H9 (cell line): ENCODE data around the gene MGAT5. TPM values are rescaled to one million over a fixed set of nuclear protein-coding genes. Genes with fewer than 3 reads are reported as not detected.

ENCODE experiments used
- DNase-seq: peaks from one replicate; pipeline ENCODE4 v3.0.0-alpha.2; 2017
- H2AFZ ChIP-seq: one replicate; pipeline ENCODE4 v1.6.1; 2013; ENCODE audit warnings: mild to moderate bottlenecking, low read length, control low read depth, moderate library complexity
- H2AK5ac ChIP-seq: 2 replicates; pipeline ENCODE4 v1.6.1; 2013; ENCODE audit warnings: low read length, control low read depth, mixed read lengths; ENCODE audit not compliant: insufficient read length
- H2BK120ac ChIP-seq: one replicate; pipeline ENCODE4 v1.6.1; 2013; ENCODE audit warnings: low read depth, mild to moderate bottlenecking, low read length, control low read depth, inconsistent platforms; ENCODE audit not compliant: poor library complexity, severe bottlenecking
- H2BK12ac ChIP-seq: 2 replicates; pipeline ENCODE4 v1.6.1; 2013; ENCODE audit warnings: low read length, control low read depth, mixed read lengths, low read depth; ENCODE audit not compliant: insufficient read length
- H2BK15ac ChIP-seq: 2 replicates; pipeline ENCODE4 v1.6.1; 2013; ENCODE audit warnings: low read depth, low read length, control low read depth
- H2BK20ac ChIP-seq: one replicate; pipeline ENCODE4 v1.6.1; 2013; ENCODE audit warnings: low read depth, mild to moderate bottlenecking, low read length, control low read depth, inconsistent platforms; ENCODE audit not compliant: poor library complexity, severe bottlenecking
- H2BK5ac ChIP-seq: 2 replicates; pipeline ENCODE4 v1.6.1; 2013; ENCODE audit warnings: low read length, control low read depth, mixed read lengths; ENCODE audit not compliant: insufficient read length
- H3K14ac ChIP-seq: 2 replicates; pipeline ENCODE4 v1.6.1; 2013; ENCODE audit warnings: low read length, control low read depth; ENCODE audit not compliant: insufficient read depth
- H3K18ac ChIP-seq: 2 replicates; pipeline ENCODE4 v1.6.1; 2013; ENCODE audit warnings: low read depth, mild to moderate bottlenecking, mixed read lengths, low read length, control low read depth; ENCODE audit not compliant: insufficient read length
- H3K23ac ChIP-seq: 2 replicates; pipeline ENCODE4 v1.6.1; 2013; ENCODE audit warnings: low read length, control low read depth, mixed read lengths, low read depth; ENCODE audit not compliant: insufficient read length
- H3K23me2 ChIP-seq: 2 replicates; pipeline ENCODE4 v1.6.1; 2013; ENCODE audit warnings: low read depth, mild to moderate bottlenecking, mixed read lengths, low read length, control low read depth; ENCODE audit not compliant: insufficient read length, poor library complexity, severe bottlenecking
- H3K27ac ChIP-seq: 2 replicates; pipeline ENCODE4 v1.5.1; 2013; ENCODE audit warnings: low read length, control low read depth, mixed read lengths, low read depth; ENCODE audit not compliant: insufficient read length
- H3K27me3 ChIP-seq: 2 replicates; pipeline ENCODE4 v1.6.1; 2013; ENCODE audit warnings: low read length, control low read depth, inconsistent platforms; ENCODE audit not compliant: insufficient read depth
- H3K4ac ChIP-seq: 2 replicates; pipeline ENCODE4 v1.6.1; 2013; ENCODE audit warnings: low read depth, mild to moderate bottlenecking, control low read depth, inconsistent platforms, low read length, moderate library complexity
- H3K4me1 ChIP-seq: 2 replicates; pipeline ENCODE4 v1.6.1; 2013; ENCODE audit warnings: low read length, control low read depth, inconsistent platforms; ENCODE audit not compliant: insufficient read depth
- H3K4me2 ChIP-seq: 2 replicates; pipeline ENCODE4 v1.6.1; 2013; ENCODE audit warnings: low read length, control low read depth, mixed read lengths; ENCODE audit not compliant: insufficient read length, insufficient read depth
- H3K56ac ChIP-seq: 2 replicates; pipeline ENCODE4 v1.6.1; 2013; ENCODE audit warnings: low read depth, mild to moderate bottlenecking, mixed read lengths, low read length, control low read depth; ENCODE audit not compliant: insufficient read length
- H3K79me1 ChIP-seq: 2 replicates; pipeline ENCODE4 v1.6.1; 2013; ENCODE audit warnings: low read depth, mild to moderate bottlenecking, moderate library complexity, low read length, control low read depth, inconsistent platforms; ENCODE audit not compliant: insufficient read depth, poor library complexity, severe bottlenecking
- H3K79me2 ChIP-seq: 2 replicates; pipeline ENCODE4 v1.6.1; 2013; ENCODE audit warnings: low read length, control low read depth, inconsistent platforms; ENCODE audit not compliant: insufficient read depth
- H3K9ac ChIP-seq: 2 replicates; pipeline ENCODE4 v1.6.1; 2013; ENCODE audit warnings: low read length, control low read depth, mixed read lengths; ENCODE audit not compliant: insufficient read length; ENCODE audit errors: extremely low read depth
- H3K9me3 ChIP-seq: one replicate; pipeline ENCODE4 v1.6.1; 2013; ENCODE audit warnings: low read depth, low read length, inconsistent platforms; ENCODE audit not compliant: control insufficient read depth
- H3T11ph ChIP-seq: one replicate; pipeline ENCODE4 v1.6.1; 2013; ENCODE audit warnings: mild to moderate bottlenecking, low read length, control low read depth, inconsistent platforms
- H4K20me1 ChIP-seq: one replicate; pipeline ENCODE4 v1.6.1; 2013; ENCODE audit not compliant: control insufficient read depth, insufficient read length, insufficient read depth
- H4K5ac ChIP-seq: 2 replicates; pipeline ENCODE4 v1.6.1; 2013; ENCODE audit warnings: low read depth, mild to moderate bottlenecking, mixed read lengths, low read length, control low read depth; ENCODE audit not compliant: insufficient read length
- H4K8ac ChIP-seq: replicated peaks from 2 replicates; pipeline ENCODE4 v1.6.1; 2013; ENCODE audit warnings: low read length, control low read depth, mixed read lengths, low read depth; ENCODE audit not compliant: insufficient read length
- H4K91ac ChIP-seq: 2 replicates; pipeline ENCODE4 v1.6.1; 2013; ENCODE audit warnings: low read depth, mild to moderate bottlenecking, moderate library complexity, mixed read lengths, low read length, control low read depth; ENCODE audit not compliant: insufficient read length
- H3K27ac Mint-ChIP-seq, 3 experiments: 2 replicates in 2 of 3; 3 replicates in 1 of 3; pipeline ENCODE4 v1.8.0; 2020 to 2021; ENCODE audit warnings: mixed read lengths in 3 of 3, mild to moderate bottlenecking in 1 of 3, moderate library complexity in 1 of 3
- H3K27me3 Mint-ChIP-seq: 2 replicates; pipeline ENCODE4 v1.8.0; 2021; ENCODE audit warnings: low read depth, mild to moderate bottlenecking, moderate library complexity, mixed read lengths
- H3K36me3 Mint-ChIP-seq, 3 experiments: 2 replicates in 2 of 3; 3 replicates in 1 of 3; pipeline ENCODE4 v1.8.0; 2020 to 2021; ENCODE audit warnings: low read depth in 3 of 3, mixed read lengths in 3 of 3; ENCODE audit not compliant: insufficient read depth in 1 of 3
- H3K4me1 Mint-ChIP-seq, 2 experiments: 2 replicates each; pipeline ENCODE4 v1.8.0; 2020; ENCODE audit warnings: mixed read lengths in 2 of 2
- H3K4me3 Mint-ChIP-seq, 2 experiments: 2 replicates in 1 of 2; 3 replicates in 1 of 2; pipeline ENCODE4 v1.8.0; 2020 to 2021; ENCODE audit warnings: mild to moderate bottlenecking in 2 of 2, mixed read lengths in 2 of 2, moderate library complexity in 1 of 2
- H3K9me3 Mint-ChIP-seq, 2 experiments: 2 replicates in 1 of 2; 3 replicates in 1 of 2; pipeline ENCODE4 v1.8.0; 2020; ENCODE audit warnings: mild to moderate bottlenecking in 2 of 2, mixed read lengths in 2 of 2, moderate library complexity in 1 of 2
- CTCF ChIP-seq: fragments of 200-600 bp; sonication (generic); conservative IDR thresholded peaks from 3 replicates; pipeline ENCODE4 v1.8.0; 2021; ENCODE audit warnings: antibody characterized with exemption, mild to moderate bottlenecking
- WGBS: extraction: QIAGEN DNeasy Blood & Tissue Kit; methylation state at CpG from one replicate; pipeline ENCODE4 v1.1.7; 2013; ENCODE audit warnings: missing lambda C conversion rate, low lambda C conversion rate, mixed read lengths; ENCODE audit not compliant: insufficient read length; ENCODE audit errors: extremely low coverage; 5-methylcytosine and 5-hydroxymethylcytosine counted together
- total RNA-seq: library from RNA; stranded (reverse); gene quantifications from 2 replicates; pipeline ENCODE4 v1.2.1, GENCODE V29; 2021

Gene MGAT5
- total RNA-seq, 1 experiment from 2014 or later, result 25.7 TPM

- H3K4me1 Mint-ChIP-seq, result peaks cover 11% of the 10 kb centered on the region in 2 experiments
- Histone ChIP-seq H3K23ac (no peak overlapping the region), H4K5ac (no peak overlapping the region), H2BK20ac (no peak overlapping the region), H3K27me3 (no peaks in the 10 kb centered on the region), H2BK5ac (no peak overlapping the region), H3K79me1 (no peaks in the 10 kb centered on the region), H3K4ac (no peak overlapping the region), H2BK12ac (no peak overlapping the region), H3K27ac (no peak overlapping the region), H2BK120ac (no peak overlapping the region), H3T11ph (no peak overlapping the region), H4K8ac (no peak overlapping the region), H3K18ac (no peak overlapping the region), H3K9ac (no peak overlapping the region), H3K4me2 (no peak overlapping the region), H4K20me1 (no peaks in the 10 kb centered on the region), H4K91ac (no peak overlapping the region), H3K23me2 (no peaks in the 10 kb centered on the region), H3K14ac (no peak overlapping the region), H2AK5ac (no peak overlapping the region), H2BK15ac (no peak overlapping the region), H3K79me2 (no peaks in the 10 kb centered on the region), H3K9me3 (no peaks in the 10 kb centered on the region), H3K56ac (no peak overlapping the region), H3K4me1 (no peaks in the 10 kb centered on the region), H2AFZ (no peak overlapping the region)
- peaks cover 5 to 6% (median 5%) of the 10 kb centered on the region in 3 experiments; a peak in 5 of 7 replicates for H3K36me3 Mint-ChIP-seq
- no CpG with 5 or more reads among the region's 4 CpGs for WGBS
- no peak for TF ChIP-seq CTCF
- no peaks in the 10 kb centered on the region for H3K9me3 Mint-ChIP-seq
- no peak overlapping the region for H3K4me3 Mint-ChIP-seq
- no peaks in the 10 kb centered on the region; the same call in 1 of the 2 replicates for H3K27me3 Mint-ChIP-seq
- no peak for DNase-seq
- peak overlapping the region in 1 of 3 experiments; percentile 24; a peak in 1 of 7 replicates for H3K27ac Mint-ChIP-seq
Observed at GRCh38 chr2:134407154-134407890, 153.4 kb downstream of the MGAT5 start.
